H1 (cell line): ENCODE measurements around the gene LOC101059915.

ENCODE experiments used
- CTCF ChIA-PET: fragments of 300-600 bp; sonication (Branson Sonifier 250); formaldehyde crosslinking; loops from one replicate; lab custom pipeline; 2021; ENCODE audit not compliant: partially characterized antibody; lab: Charles Lee
- POLR2A ChIA-PET: fragments of 300-600 bp; sonication (Branson Sonifier 250); formaldehyde crosslinking; loops from one replicate; lab custom pipeline; 2021; ENCODE audit warnings: inconsistent platforms; ENCODE audit not compliant: partially characterized antibody; lab: Charles Lee
- DNase-seq, 2 experiments: peaks; one replicate each; pipeline versions ENCODE4 v3.0.0 to v3.0.0-alpha.2; 2010 to 2022; ENCODE audit warnings: low spot score in 2 of 2, low read depth in 1 of 2, mixed read lengths in 1 of 2
- FAIRE-seq: peaks from 2 replicates; lab custom pipeline; 2011; peaks lifted over from hg19 to GRCh38; lab: Jason Lieb, UNC
- H2AFZ ChIP-seq: 2 replicates; pipeline ENCODE4 v1.8.1; 2012; ENCODE audit warnings: low read length, inconsistent platforms
- H2AK5ac ChIP-seq: 2 replicates; pipeline ENCODE4 v1.6.1; 2013; ENCODE audit warnings: low read depth, low read length
- H2BK120ac ChIP-seq: replicated peaks from 2 replicates; pipeline ENCODE3; 2013; ENCODE audit warnings: low read depth, low read length, inconsistent platforms
- H2BK12ac ChIP-seq: 2 replicates; pipeline ENCODE4 v1.6.1; 2013; ENCODE audit warnings: low read depth, low read length
- H2BK15ac ChIP-seq: 2 replicates; pipeline ENCODE4 v1.6.1; 2013; ENCODE audit warnings: low read length
- H2BK20ac ChIP-seq: 2 replicates; pipeline ENCODE4 v1.6.1; 2013; ENCODE audit warnings: low read length
- H2BK5ac ChIP-seq: 2 replicates; pipeline ENCODE4 v1.6.1; 2013; ENCODE audit warnings: low read depth, low read length
- H3K14ac ChIP-seq: 2 replicates; pipeline ENCODE4 v1.6.1; 2013; ENCODE audit warnings: inconsistent platforms; ENCODE audit not compliant: insufficient read length
- H3K18ac ChIP-seq: 2 replicates; pipeline ENCODE4 v1.6.1; 2013; ENCODE audit warnings: low read length; ENCODE audit errors: extremely low read depth
- H3K23ac ChIP-seq: 2 replicates; pipeline ENCODE4 v1.6.1; 2013; ENCODE audit warnings: inconsistent platforms; ENCODE audit not compliant: insufficient read length
- H3K23me2 ChIP-seq: 2 replicates; pipeline ENCODE4 v1.6.1; 2013; ENCODE audit warnings: low read depth, low read length
- H3K27ac ChIP-seq: 2 replicates; pipeline ENCODE4 v1.6.1; 2011; ENCODE audit warnings: low read depth, low read length, inconsistent platforms
- H3K27me3 ChIP-seq, 4 experiments: replicated peaks in 1 of 4; 1 replicate in 1 of 4; 2 replicates in 3 of 4; pipeline versions ENCODE4 v1.6.1 to v1.8.1; 2011 to 2013; ENCODE audit warnings: low read length in 3 of 4, mild to moderate bottlenecking in 3 of 4, inconsistent platforms in 2 of 4, mixed read lengths in 2 of 4, moderate library complexity in 1 of 4; ENCODE audit not compliant: control insufficient read depth in 3 of 4, insufficient read depth in 3 of 4; ENCODE audit errors: extremely low read depth in 1 of 4
- H3K36me3 ChIP-seq, 4 experiments: 2 replicates each; pipeline versions ENCODE4 v1.6.1 to v1.8.1; 2011 to 2013; ENCODE audit warnings: mild to moderate bottlenecking in 4 of 4, low read length in 3 of 4, moderate library complexity in 2 of 4, control low read depth in 1 of 4, inconsistent platforms in 1 of 4; ENCODE audit not compliant: insufficient read depth in 4 of 4, control insufficient read depth in 2 of 4
- H3K4ac ChIP-seq: replicated peaks from 2 replicates; pipeline ENCODE3; 2013; ENCODE audit warnings: low read length, low read depth, mixed read lengths, inconsistent platforms; ENCODE audit not compliant: insufficient read length
- H3K4me1 ChIP-seq, 4 experiments: replicated peaks in 1 of 4; 1 replicate in 1 of 4; 2 replicates in 3 of 4; pipeline versions ENCODE4 v1.6.1 to v1.8.1; 2011 to 2013; ENCODE audit warnings: low read length in 3 of 4, inconsistent platforms in 2 of 4, mixed read lengths in 1 of 4; ENCODE audit not compliant: insufficient read depth in 4 of 4, control insufficient read depth in 3 of 4
- H3K4me2 ChIP-seq, 2 experiments: 2 replicates each; pipeline versions ENCODE4 v1.6.1 to v1.8.1; 2011 to 2013; ENCODE audit warnings: low read depth in 2 of 2, low read length in 2 of 2, control low read depth in 1 of 2, inconsistent platforms in 1 of 2, mild to moderate bottlenecking in 1 of 2; ENCODE audit not compliant: insufficient read depth in 1 of 2
- H3K4me3 ChIP-seq, 4 experiments: fragments of 200-600, 300-600 bp in 1 of 4; sonication (generic), shearing (Covaris generic), sonication (Bioruptor Twin) in 1 of 4; 2 replicates each; pipeline versions ENCODE4 v1.5.1 to v1.8.1; 2011 to 2016; ENCODE audit warnings: low read length in 4 of 4, low read depth in 3 of 4, control low read depth in 2 of 4, inconsistent platforms in 2 of 4, mild to moderate bottlenecking in 2 of 4, mixed read lengths in 1 of 4, moderate library complexity in 1 of 4; ENCODE audit not compliant: insufficient read depth in 2 of 4; ENCODE audit errors: extremely low read depth in 1 of 4
- H3K56ac ChIP-seq: replicated peaks from 2 replicates; pipeline ENCODE3; 2013; ENCODE audit warnings: low read depth, mild to moderate bottlenecking, mixed read lengths, low read length, inconsistent platforms; ENCODE audit not compliant: insufficient read length
- H3K79me1 ChIP-seq: 2 replicates; pipeline ENCODE4 v1.6.1; 2013; ENCODE audit warnings: low read depth, low read length, control low read depth
- H3K79me2 ChIP-seq, 2 experiments: 2 replicates each; pipeline versions ENCODE4 v1.6.1 to v1.8.1; 2012 to 2013; ENCODE audit warnings: low read length in 2 of 2, mild to moderate bottlenecking in 2 of 2, inconsistent platforms in 1 of 2; ENCODE audit not compliant: insufficient read depth in 2 of 2, control insufficient read depth in 1 of 2
- H3K9ac ChIP-seq, 4 experiments: replicated peaks in 1 of 4; 1 replicate in 1 of 4; 2 replicates in 3 of 4; pipeline versions ENCODE4 v1.6.1 to v1.8.1; 2011 to 2013; ENCODE audit warnings: low read depth in 3 of 4, low read length in 3 of 4, control low read depth in 2 of 4, mild to moderate bottlenecking in 2 of 4, moderate library complexity in 2 of 4, inconsistent platforms in 1 of 4; ENCODE audit errors: extremely low read depth in 1 of 4
- H3K9me3 ChIP-seq, 2 experiments: 2 replicates each; pipeline versions ENCODE4 v1.6.1 to v1.8.1; 2012 to 2013; ENCODE audit warnings: mild to moderate bottlenecking in 2 of 2, moderate library complexity in 2 of 2, control low read depth in 1 of 2, inconsistent platforms in 1 of 2, low read depth in 1 of 2, low read length in 1 of 2, mixed read lengths in 1 of 2; ENCODE audit not compliant: insufficient read depth in 2 of 2
- H4K20me1 ChIP-seq, 2 experiments: replicated peaks in 1 of 2; 2 replicates each; pipeline versions ENCODE3 to v1.8.1; 2011 to 2013; ENCODE audit warnings: inconsistent platforms in 2 of 2, low read length in 2 of 2, mild to moderate bottlenecking in 1 of 2; ENCODE audit not compliant: insufficient read depth in 2 of 2, control insufficient read depth in 1 of 2
- H4K5ac ChIP-seq: 2 replicates; pipeline ENCODE4 v1.6.1; 2013; ENCODE audit warnings: low read length, low read depth, mixed read lengths, inconsistent platforms; ENCODE audit not compliant: insufficient read length
- H4K8ac ChIP-seq: 2 replicates; pipeline ENCODE4 v1.8.0; 2013; ENCODE audit warnings: mild to moderate bottlenecking, moderate library complexity, low read length, inconsistent platforms; ENCODE audit not compliant: insufficient read depth; ENCODE audit errors: extremely low read depth
- H4K91ac ChIP-seq: replicated peaks from 2 replicates; pipeline ENCODE3; 2013; ENCODE audit warnings: low read length, mixed read lengths, inconsistent platforms; ENCODE audit not compliant: insufficient read length
- ATF3 ChIP-seq: IDR thresholded peaks from 2 replicates; pipeline ENCODE4 v1.6.1; 2011; ENCODE audit warnings: low read depth, mild to moderate bottlenecking, low read length; ENCODE audit not compliant: insufficient read depth
- BACH1 ChIP-seq: IDR thresholded peaks from 2 replicates; pipeline ENCODE4 v1.6.1; 2012; ENCODE audit warnings: low read length, improper control_type of control experiment
- CBX5 ChIP-seq: fragments of 300-800, 300-1000 bp; sonication (generic); IDR thresholded peaks from 2 replicates; pipeline ENCODE4 v1.7.1; 2016; ENCODE audit warnings: antibody characterized with exemption, low read length, low read depth
- GTF2F1 ChIP-seq: IDR thresholded peaks from 2 replicates; pipeline ENCODE4 v1.6.1; 2012; ENCODE audit warnings: low read depth, low read length, improper control_type of control experiment, borderline replicate concordance
- HDAC2 ChIP-seq, 2 experiments: fragments of 300-600 bp in 1 of 2; sonication (generic) in 1 of 2; IDR thresholded peaks; 2 replicates each; pipeline ENCODE4 v1.6.1; 2011 to 2012; ENCODE audit warnings: low read depth in 2 of 2, low read length in 2 of 2, mild to moderate bottlenecking in 2 of 2, moderate library complexity in 2 of 2, borderline replicate concordance in 1 of 2, inconsistent platforms in 1 of 2
- RAD21 ChIP-seq, 2 experiments: IDR thresholded peaks in 1 of 2; conservative IDR thresholded peaks in 1 of 2; 2 replicates each; pipeline ENCODE4 v1.6.1; 2011; ENCODE audit warnings: low read depth in 2 of 2, low read length in 2 of 2, improper control_type of control experiment in 1 of 2, inconsistent platforms in 1 of 2, mild to moderate bottlenecking in 1 of 2, moderate library complexity in 1 of 2
- SAP30 ChIP-seq: fragments of 300-600 bp; sonication (generic); IDR thresholded peaks from 2 replicates; pipeline ENCODE4 v1.7.1; 2012; ENCODE audit warnings: low read length, moderate library complexity, mild to moderate bottlenecking, inconsistent platforms; ENCODE audit not compliant: insufficient read depth, insufficient replicate concordance
- SIRT6 ChIP-seq: IDR thresholded peaks from one replicate; pipeline ENCODE4 v1.7.1; 2012; ENCODE audit warnings: low read length, inconsistent platforms
- TAF1 ChIP-seq: IDR thresholded peaks from 2 replicates; pipeline ENCODE4 v1.6.1; 2011; ENCODE audit warnings: mild to moderate bottlenecking, low read depth, low read length
- TBP ChIP-seq: IDR thresholded peaks from 2 replicates; pipeline ENCODE4 v1.6.1; 2011; ENCODE audit warnings: low read depth, low read length, improper control_type of control experiment
- TCF12 ChIP-seq: IDR thresholded peaks from 2 replicates; pipeline ENCODE4 v1.6.1; 2011; ENCODE audit warnings: low read depth, mild to moderate bottlenecking, low read length
- TEAD4 ChIP-seq: IDR thresholded peaks from 2 replicates; pipeline ENCODE4 v1.6.1; 2012; ENCODE audit warnings: low read depth, low read length, inconsistent platforms, mixed read lengths
- YY1 ChIP-seq: IDR thresholded peaks from 2 replicates; pipeline ENCODE4 v1.6.1; 2011; ENCODE audit warnings: low read depth, mild to moderate bottlenecking, low read length
- ZNF274 ChIP-seq: IDR thresholded peaks from 2 replicates; pipeline ENCODE4 v1.7.0; 2012; ENCODE audit warnings: low read length, borderline replicate concordance; ENCODE audit errors: extremely low read depth
- WGBS, 2 experiments: shearing (Covaris generic) in 1 of 2; methylation state at CpG; one replicate each; pipeline versions ENCODE4 v1.1.6 to v1.1.7; 2013 to 2015; ENCODE audit warnings: low lambda C conversion rate in 2 of 2, mixed read lengths in 2 of 2, inconsistent platforms in 1 of 2, low coverage in 1 of 2, missing lambda C conversion rate in 1 of 2; ENCODE audit not compliant: insufficient replicate concordance in 2 of 2, insufficient coverage in 1 of 2, insufficient read length in 1 of 2; ENCODE audit errors: extremely low coverage in 1 of 2, missing lambda C conversion rate in 1 of 2; 5-methylcytosine and 5-hydroxymethylcytosine counted together

The LOC101059915 gene

DNA sequence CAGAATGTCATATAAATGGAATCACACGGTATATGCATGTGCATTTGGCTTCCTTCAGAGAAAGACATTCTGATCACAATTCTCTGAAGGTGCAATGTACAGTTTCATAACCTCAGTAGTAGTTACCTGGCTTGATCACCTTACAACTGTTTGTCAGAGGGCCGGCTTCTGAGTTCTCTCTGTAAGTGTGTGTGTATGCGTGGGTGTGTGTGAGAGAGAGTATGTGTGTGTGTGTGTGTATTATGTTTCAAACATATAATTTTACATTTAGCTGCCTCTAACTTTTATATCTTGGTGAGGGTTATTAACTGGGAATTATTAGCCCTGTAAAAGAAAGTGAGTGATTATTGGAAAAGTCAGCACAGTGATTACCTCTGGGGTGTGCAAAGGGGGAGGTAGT, 8.0 kb upstream of the LOC101059915 start:
- no peaks in the 10 kb centered on the region for H3K23me2 ChIP-seq
- no peak for TF ChIP-seq BACH1
- TF ChIP-seq YY1 = no peak
- TF ChIP-seq TEAD4 = no peak
- TF ChIP-seq TBP = no peak
- TF ChIP-seq RAD21 (IDR thresholded peaks at IDR 0.05 in 1 of 2, conservative IDR thresholded peaks at IDR 0.05 in 1 of 2; ENCODE audit: low read depth in 2 of 2, low read length in 2 of 2) = no peak
- no peak for TF ChIP-seq GTF2F1
- TF ChIP-seq TAF1 = no peak
- no peak for TF ChIP-seq SIRT6
- TF ChIP-seq TCF12 = no peak
- TF ChIP-seq SAP30 = no peak
- no peak for TF ChIP-seq ATF3
- TF ChIP-seq ZNF274 = no peak
- TF ChIP-seq HDAC2 (IDR thresholded peaks at IDR 0.05; ENCODE audit: borderline replicate concordance in 1 of 2, low read depth in 2 of 2, low read length in 2 of 2) = no peak
- TF ChIP-seq CBX5 = no peak
- no peaks in the 10 kb centered on the region for H3K79me2 ChIP-seq
- H4K20me1 ChIP-seq = no peaks in the 10 kb centered on the region
- H2BK120ac ChIP-seq = no peak overlapping the region
- no peaks in the 10 kb centered on the region for H3K36me3 ChIP-seq
- H2AK5ac ChIP-seq = no peak overlapping the region
- H3K4me3 ChIP-seq = no peak overlapping the region
- no peaks in the 10 kb centered on the region for H3K79me1 ChIP-seq
- H3K4me2 ChIP-seq = no peak overlapping the region
- H2BK12ac ChIP-seq = no peak overlapping the region
- no peak overlapping the region for H4K91ac ChIP-seq
- no peak for FAIRE-seq
- H2BK15ac ChIP-seq = no peak overlapping the region
- H3K56ac ChIP-seq = no peak overlapping the region
- no peak overlapping the region for H2BK5ac ChIP-seq
- 89% methylated on average over 3 of the region's 3 CpGs; no CpG with 5 or more reads in 1 of the 2 experiments for WGBS, 2 experiments
- H3K27ac ChIP-seq = no peak overlapping the region
- H3K14ac ChIP-seq = no peak overlapping the region
- no peak overlapping the region for H3K4ac ChIP-seq
- H3K9ac ChIP-seq = no peak overlapping the region
- no peaks in the 10 kb centered on the region for H3K27me3 ChIP-seq
- no peak overlapping the region for H4K5ac ChIP-seq
- POLR2A ChIA-PET = no interaction called here
- no peaks in the 10 kb centered on the region for H3K4me1 ChIP-seq
- H4K8ac ChIP-seq = no peak overlapping the region
- no peak for DNase-seq
- CTCF ChIA-PET = no interaction called here
- no peak overlapping the region for H3K23ac ChIP-seq
- H2BK20ac ChIP-seq = no peak overlapping the region
- no peak overlapping the region for H3K18ac ChIP-seq
- no peak overlapping the region for H2AFZ ChIP-seq
- no peaks in the 10 kb centered on the region for H3K9me3 ChIP-seq
